ENCODE measurements around the gene PCDHAC2. TPM values are rescaled to one million over a fixed set of nuclear protein-coding genes. Genes with fewer than 3 reads are reported as not detected.

The PCDHAC2 gene, protein sequence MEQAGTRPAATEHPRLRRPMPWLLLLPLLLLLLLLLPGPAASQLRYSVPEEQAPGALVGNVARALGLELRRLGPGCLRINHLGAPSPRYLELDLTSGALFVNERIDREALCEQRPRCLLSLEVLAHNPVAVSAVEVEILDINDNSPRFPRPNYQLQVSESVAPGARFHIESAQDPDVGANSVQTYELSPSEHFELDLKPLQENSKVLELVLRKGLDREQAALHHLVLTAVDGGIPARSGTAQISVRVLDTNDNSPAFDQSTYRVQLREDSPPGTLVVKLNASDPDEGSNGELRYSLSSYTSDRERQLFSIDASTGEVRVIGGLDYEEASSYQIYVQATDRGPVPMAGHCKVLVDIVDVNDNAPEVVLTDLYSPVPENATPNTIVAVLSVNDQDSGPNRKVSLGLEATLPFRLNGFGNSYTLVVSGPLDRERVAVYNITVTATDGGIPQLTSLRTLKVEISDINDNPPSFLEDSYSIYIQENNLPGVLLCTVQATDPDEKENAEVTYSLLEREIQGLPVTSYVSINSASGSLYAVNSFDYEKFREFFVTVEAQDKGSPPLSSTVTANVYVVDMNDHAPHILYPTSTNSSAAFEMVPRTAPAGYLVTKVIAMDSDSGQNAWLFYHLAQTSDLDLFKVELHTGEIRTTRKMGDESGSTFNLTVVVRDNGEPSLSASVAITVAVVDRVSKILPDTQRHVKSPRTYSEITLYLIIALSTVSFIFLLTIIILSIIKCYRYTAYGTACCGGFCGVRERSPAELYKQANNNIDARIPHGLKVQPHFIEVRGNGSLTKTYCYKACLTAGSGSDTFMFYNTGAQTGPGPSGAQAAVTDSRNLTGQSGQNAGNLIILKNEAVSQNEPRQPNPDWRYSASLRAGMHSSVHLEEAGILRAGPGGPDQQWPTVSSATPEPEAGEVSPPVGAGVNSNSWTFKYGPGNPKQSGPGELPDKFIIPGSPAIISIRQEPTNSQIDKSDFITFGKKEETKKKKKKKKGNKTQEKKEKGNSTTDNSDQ
- total RNA-seq (2012; rRNA removed) (not detected in 2 replicates), polyA plus RNA-seq (2012; rRNA removed) (not detected in 2 replicates), Bru-seq, nascent RNA (percentile 19 among the genes with signal in this experiment), BruChase-seq, experiment 1, labeled RNA remaining after a 6-hour chase (percentile 22 among the genes with signal in this experiment), BruChase-seq, experiment 2, labeled RNA remaining after a 2-hour chase (not detected)
- not detected in 2 replicates for polyA plus RNA-seq (2012; cell fraction: cytosol; rRNA removed)
- polyA plus RNA-seq (2012; cell fraction: nucleus; rRNA removed; ENCODE audit: low replicate concordance), result not detected in 2 replicates
- long read RNA-seq, partial matches to known transcripts, result 0 of 1 reads
- long read RNA-seq, other reads (novel, unspliced or antisense), result 1 of 1 reads

DNA sequence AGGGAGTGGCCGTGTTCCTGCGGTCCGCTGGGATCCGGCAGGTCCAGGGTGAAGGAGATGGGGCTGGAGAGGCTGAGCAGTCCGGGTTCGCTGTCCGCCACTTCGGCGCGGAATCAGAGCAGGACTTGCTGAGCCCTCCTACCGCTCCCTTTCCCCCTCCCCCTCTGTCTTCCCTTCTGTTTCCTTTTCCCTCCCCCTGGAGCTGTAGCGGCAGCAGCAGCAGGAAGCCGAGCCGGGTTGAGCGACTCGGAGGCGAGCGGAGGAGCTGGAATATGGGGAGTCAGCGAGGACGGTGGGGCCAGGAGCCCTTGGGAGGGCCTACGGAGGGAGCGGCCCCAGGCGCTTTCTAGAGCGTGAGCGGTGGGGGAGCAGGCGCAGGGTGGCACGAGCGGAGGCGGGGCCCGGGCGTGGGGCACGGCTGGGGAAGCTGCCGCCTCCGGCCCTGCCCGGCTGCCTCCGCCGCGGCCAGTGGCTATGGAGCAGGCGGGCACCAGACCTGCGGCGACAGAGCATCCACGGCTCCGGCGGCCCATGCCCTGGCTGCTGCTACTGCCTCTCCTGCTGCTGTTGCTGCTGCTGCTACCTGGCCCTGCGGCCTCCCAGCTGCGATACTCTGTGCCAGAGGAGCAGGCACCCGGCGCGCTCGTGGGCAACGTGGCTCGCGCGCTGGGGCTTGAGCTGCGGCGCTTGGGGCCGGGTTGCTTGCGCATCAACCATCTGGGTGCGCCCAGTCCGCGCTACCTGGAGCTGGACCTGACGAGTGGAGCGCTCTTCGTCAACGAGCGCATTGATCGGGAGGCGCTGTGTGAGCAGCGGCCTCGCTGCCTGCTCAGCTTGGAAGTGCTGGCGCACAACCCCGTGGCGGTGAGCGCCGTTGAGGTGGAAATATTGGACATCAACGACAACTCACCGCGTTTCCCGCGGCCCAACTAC is at the start of gene PCDHAC2:
Gene PCDHAC2 (plus strand): TSS at position 184 of the 933 bp plus-strand sequence. CDS start 291 bp downstream, at position 475.
- Histone ChIP-seq H3K79me1 (ENCODE audit: low read depth in 1 of 2, low read length in 2 of 2) (no peaks in the 10 kb centered on the region), H4K8ac (ENCODE audit: low read depth in 2 of 2, low read length in 2 of 2) (no peak within 1 kb of the TSS), H3K23ac (ENCODE audit: low read depth, low read length) (no peak within 1 kb of the TSS), H3K9me3 (ENCODE audit: control insufficient read depth, insufficient read depth, low read length) (peaks cover 33% of the 10 kb centered on the region), H2AK5ac (ENCODE audit: low read depth, low read length) (no peak within 1 kb of the TSS), H3K4ac (ENCODE audit: low read depth, low read length) (no peak within 1 kb of the TSS), H3K27me3 (ENCODE audit: control insufficient read depth, insufficient read depth, low read length) (no peaks in the 10 kb centered on the region), H3K27ac (ENCODE audit: insufficient read depth, low read length) (no peak within 1 kb of the TSS), H3K9me1 (ENCODE audit: insufficient read depth, low read length) (no peaks in the 10 kb centered on the region), H3K4me3 (ENCODE audit: insufficient read depth, low read depth, low read length) (0 out of 2 replicates have a peak within 1 kb of the TSS, but pooled peaks have one; percentile 7), H4K20me1 (ENCODE audit: insufficient read depth, low read length) (no peaks in the 10 kb centered on the region), H3K18ac (ENCODE audit: low read depth, low read length) (no peak within 1 kb of the TSS), H2AFZ (replicated peaks; ENCODE audit: low read length, poor library complexity) (peak within 1 kb of the TSS; percentile 63), H2BK20ac (ENCODE audit: low read depth, low read length) (no peak within 1 kb of the TSS), H3K56ac (ENCODE audit: extremely low read depth, insufficient read depth, low read length) (no peak within 1 kb of the TSS), H3K36me3 (ENCODE audit: control insufficient read depth, insufficient read depth, low read length) (no peaks in the 10 kb centered on the region), H3K4me2 (ENCODE audit: low read depth, low read length) (no peak within 1 kb of the TSS), H4K5ac (ENCODE audit: low read depth, low read length) (no peak within 1 kb of the TSS), H2BK15ac (ENCODE audit: low read depth, low read length) (no peak within 1 kb of the TSS), H3K9ac (ENCODE audit: low read depth, low read length) (no peak within 1 kb of the TSS), H3K4me1 (ENCODE audit: control insufficient read depth, insufficient read depth, low read length) (no peaks in the 10 kb centered on the region), H4K91ac (ENCODE audit: insufficient read depth, low read depth, low read length) (no peak within 1 kb of the TSS), H3K14ac (replicated peaks; ENCODE audit: low read depth, low read length) (no peak within 1 kb of the TSS), H2BK5ac (ENCODE audit: low read depth, low read length, poor library complexity, severe bottlenecking) (no peak within 1 kb of the TSS), H2AK9ac (replicated peaks; ENCODE audit: low read depth, low read length, poor library complexity) (no peak within 1 kb of the TSS), H2BK120ac (ENCODE audit: low read depth, low read length) (no peak within 1 kb of the TSS)
- intact Hi-C loops (cut with micrococcal nuclease) (no loop called here), dilution Hi-C loops (cut with HindIII; ENCODE audit: low sequenced_read_pairs, unreplicated experiment) (no loop called here), in situ Hi-C loops (cut with MboI; ENCODE audit: low sequenced_read_pairs) (no loop called here)
- POLR2A ChIA-PET (ENCODE audit: unreplicated experiment), result no interaction called here
- no peak for DNase-seq
- 2% methylated on average over 57 of the region's 80 CpGs; no CpG with 5 or more reads in 1 of the 2 experiments for WGBS, 2 experiments (ENCODE audit: extremely low coverage in 2 of 2, insufficient read length in 1 of 2)
- ATAC-seq (ENCODE audit: low read depth), result no peak
- CTCF ChIA-PET, result no interaction called here
- BruUV-seq (replicated peaks), result no TSS peak
- TF ChIP-seq MAFK (IDR thresholded peaks at IDR 0.05; ENCODE audit: low read depth, low read length) (no peak), MAZ (IDR thresholded peaks at IDR 0.05; ENCODE audit: borderline replicate concordance, low read depth, low read length) (no peak), FOS (IDR thresholded peaks at IDR 0.05; ENCODE audit: low read depth, low read length) (no peak), RCOR1 (IDR thresholded peaks at IDR 0.05; ENCODE audit: insufficient replicate concordance, low read length) (no peak), NFE2L2 (IDR thresholded peaks at IDR 0.05; ENCODE audit: low read depth, low read length) (no peak), RFX5 (IDR thresholded peaks at IDR 0.05; ENCODE audit: low read depth, low read length) (no peak), CEBPB (IDR thresholded peaks at IDR 0.05; ENCODE audit: low read depth, low read length) (no peak)
- TF ChIP-seq, protein P1, sequence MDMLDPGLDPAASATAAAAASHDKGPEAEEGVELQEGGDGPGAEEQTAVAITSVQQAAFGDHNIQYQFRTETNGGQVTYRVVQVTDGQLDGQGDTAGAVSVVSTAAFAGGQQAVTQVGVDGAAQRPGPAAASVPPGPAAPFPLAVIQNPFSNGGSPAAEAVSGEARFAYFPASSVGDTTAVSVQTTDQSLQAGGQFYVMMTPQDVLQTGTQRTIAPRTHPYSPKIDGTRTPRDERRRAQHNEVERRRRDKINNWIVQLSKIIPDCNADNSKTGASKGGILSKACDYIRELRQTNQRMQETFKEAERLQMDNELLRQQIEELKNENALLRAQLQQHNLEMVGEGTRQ (IDR thresholded peaks at IDR 0.05; ENCODE audit: low read depth, low read length), result no peak
- TF ChIP-seq, protein P2, sequence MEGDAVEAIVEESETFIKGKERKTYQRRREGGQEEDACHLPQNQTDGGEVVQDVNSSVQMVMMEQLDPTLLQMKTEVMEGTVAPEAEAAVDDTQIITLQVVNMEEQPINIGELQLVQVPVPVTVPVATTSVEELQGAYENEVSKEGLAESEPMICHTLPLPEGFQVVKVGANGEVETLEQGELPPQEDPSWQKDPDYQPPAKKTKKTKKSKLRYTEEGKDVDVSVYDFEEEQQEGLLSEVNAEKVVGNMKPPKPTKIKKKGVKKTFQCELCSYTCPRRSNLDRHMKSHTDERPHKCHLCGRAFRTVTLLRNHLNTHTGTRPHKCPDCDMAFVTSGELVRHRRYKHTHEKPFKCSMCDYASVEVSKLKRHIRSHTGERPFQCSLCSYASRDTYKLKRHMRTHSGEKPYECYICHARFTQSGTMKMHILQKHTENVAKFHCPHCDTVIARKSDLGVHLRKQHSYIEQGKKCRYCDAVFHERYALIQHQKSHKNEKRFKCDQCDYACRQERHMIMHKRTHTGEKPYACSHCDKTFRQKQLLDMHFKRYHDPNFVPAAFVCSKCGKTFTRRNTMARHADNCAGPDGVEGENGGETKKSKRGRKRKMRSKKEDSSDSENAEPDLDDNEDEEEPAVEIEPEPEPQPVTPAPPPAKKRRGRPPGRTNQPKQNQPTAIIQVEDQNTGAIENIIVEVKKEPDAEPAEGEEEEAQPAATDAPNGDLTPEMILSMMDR (conservative IDR thresholded peaks at IDR 0.05; ENCODE audit: low read depth, low read length), result no peak

All from IMR-90 (cell line).